ENCODE data around the gene ROCK2.

- no peak for TF ChIP-seq POLR2AphosphoS5 (IDR thresholded peaks at IDR 0.05)
- TF ChIP-seq CTCF (IDR thresholded peaks at IDR 0.05) = no peak
- TF ChIP-seq POLR2A (IDR thresholded peaks at IDR 0.05) = no peak
Observed at GRCh38 chr2:11182951-11183350, 161.5 kb downstream of the ROCK2 start.
